Muscle of leg (tissue), 11 donors: ENCODE measurements around the gene ANAPC2. TPM values are rescaled to one million over a fixed set of nuclear protein-coding genes. Genes with fewer than 3 reads are reported as not detected.

Experiments
- DNase-seq: peaks from one replicate; pipeline ENCODE4 v3.0.0; 2013
- H3K27ac ChIP-seq: one replicate; pipeline ENCODE4 v1.5.1; 2013; ENCODE audit warnings: mild to moderate bottlenecking, low read length, control low read depth
- H3K27me3 ChIP-seq: one replicate; pipeline ENCODE4 v1.6.1; 2013; ENCODE audit warnings: low read length; ENCODE audit not compliant: control insufficient read depth, insufficient read depth
- H3K36me3 ChIP-seq: one replicate; pipeline ENCODE4 v1.6.1; 2013; ENCODE audit warnings: low read length; ENCODE audit not compliant: control insufficient read depth, insufficient read depth
- H3K4me1 ChIP-seq: one replicate; pipeline ENCODE4 v1.6.1; 2013; ENCODE audit warnings: low read length; ENCODE audit not compliant: control insufficient read depth, insufficient read depth
- H3K4me3 ChIP-seq: one replicate; pipeline ENCODE4 v1.5.1; 2013; ENCODE audit warnings: low read length, control low read depth
- H3K9me3 ChIP-seq: replicated peaks from 2 replicates; pipeline ENCODE4 v1.6.1; 2013; ENCODE audit warnings: low read depth, low read length; ENCODE audit not compliant: control insufficient read depth
- WGBS: methylation state at CpG from one replicate; pipeline ENCODE4 v1.1.5; 2013; ENCODE audit warnings: missing lambda C conversion rate; ENCODE audit not compliant: insufficient coverage; 5-methylcytosine and 5-hydroxymethylcytosine counted together
- polyA plus RNA-seq, 8 donors: library from polyadenylated mRNA; unstranded; fragments of 120-200 nt; gene quantifications; one replicate each; pipeline versions ENCODE4 v1.2.1 to v1.2.3, GENCODE V29; 2013; ENCODE audit warnings: inconsistent platforms in 1 of 8, low replicate concordance in 1 of 8; ENCODE audit not compliant: insufficient read length in 8 of 8, insufficient read depth in 1 of 8
- total RNA-seq: library from RNA; stranded (reverse); fragments of 120-200 nt; gene quantifications from one replicate; pipeline ENCODE4 v1.2.4, GENCODE V29; 2013

Gene ANAPC2
- total and polyA plus RNA-seq, 9 donors = 20.4 to 41.6 (median 31.1) TPM

DNA sequence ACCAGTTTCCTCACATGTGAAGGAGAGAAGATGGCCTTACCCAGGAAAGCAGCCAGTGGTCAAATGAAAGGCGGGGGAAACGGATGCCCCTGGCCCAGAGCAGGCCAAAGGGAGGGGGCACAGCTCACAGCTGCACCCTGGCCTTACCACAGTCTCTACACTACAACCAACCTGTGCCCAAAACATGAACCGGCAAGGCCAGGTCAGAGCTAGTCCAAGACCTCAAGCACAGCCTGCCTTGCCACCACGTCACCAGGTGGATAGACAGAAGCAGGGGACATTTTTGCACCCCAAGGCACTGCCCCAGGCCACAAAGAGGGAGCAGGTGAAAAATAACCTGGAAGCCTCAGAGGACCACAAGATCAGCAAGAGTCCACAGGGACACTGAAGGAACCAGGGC, 44.9 kb downstream of the ANAPC2 start:
- no peaks in the 10 kb centered on the region for H3K9me3 ChIP-seq
- H3K27me3 ChIP-seq = peaks cover 58% of the 10 kb centered on the region
- H3K27ac ChIP-seq = no peak overlapping the region
- 34% methylated on average over 2 of the region's 4 CpGs for WGBS
- H3K4me1 ChIP-seq = peaks cover 5% of the 10 kb centered on the region
- DNase-seq = no peak
- no peak overlapping the region for H3K4me3 ChIP-seq
- H3K36me3 ChIP-seq = no peaks in the 10 kb centered on the region

GRCh38 chr9:137141976-137142936, 46.1 kb downstream of the ANAPC2 start:
- no peak for DNase-seq
- whole genome bisulfite sequencing = 74% methylated on average over 18 of the region's 24 CpGs
- no peaks in the 10 kb centered on the region for H3K36me3 ChIP-seq
- H3K27me3 ChIP-seq = peaks cover 61% of the 10 kb centered on the region
- H3K4me3 ChIP-seq = no peak overlapping the region
- H3K4me1 ChIP-seq = peaks cover 13% of the 10 kb centered on the region
- no peaks in the 10 kb centered on the region for H3K9me3 ChIP-seq
- H3K27ac ChIP-seq = no peak overlapping the region

GRCh38 chr9:137141050-137141810, 47.1 kb downstream of the ANAPC2 start:
- Histone ChIP-seq H3K36me3 (no peaks in the 10 kb centered on the region), H3K27ac (no peak overlapping the region), H3K4me1 (peaks cover 22% of the 10 kb centered on the region), H3K27me3 (peaks cover 71% of the 10 kb centered on the region), H3K4me3 (no peak overlapping the region), H3K9me3 (no peaks in the 10 kb centered on the region)
- no peak for DNase-seq
- WGBS = 68% methylated on average over 13 of the region's 17 CpGs

DNA sequence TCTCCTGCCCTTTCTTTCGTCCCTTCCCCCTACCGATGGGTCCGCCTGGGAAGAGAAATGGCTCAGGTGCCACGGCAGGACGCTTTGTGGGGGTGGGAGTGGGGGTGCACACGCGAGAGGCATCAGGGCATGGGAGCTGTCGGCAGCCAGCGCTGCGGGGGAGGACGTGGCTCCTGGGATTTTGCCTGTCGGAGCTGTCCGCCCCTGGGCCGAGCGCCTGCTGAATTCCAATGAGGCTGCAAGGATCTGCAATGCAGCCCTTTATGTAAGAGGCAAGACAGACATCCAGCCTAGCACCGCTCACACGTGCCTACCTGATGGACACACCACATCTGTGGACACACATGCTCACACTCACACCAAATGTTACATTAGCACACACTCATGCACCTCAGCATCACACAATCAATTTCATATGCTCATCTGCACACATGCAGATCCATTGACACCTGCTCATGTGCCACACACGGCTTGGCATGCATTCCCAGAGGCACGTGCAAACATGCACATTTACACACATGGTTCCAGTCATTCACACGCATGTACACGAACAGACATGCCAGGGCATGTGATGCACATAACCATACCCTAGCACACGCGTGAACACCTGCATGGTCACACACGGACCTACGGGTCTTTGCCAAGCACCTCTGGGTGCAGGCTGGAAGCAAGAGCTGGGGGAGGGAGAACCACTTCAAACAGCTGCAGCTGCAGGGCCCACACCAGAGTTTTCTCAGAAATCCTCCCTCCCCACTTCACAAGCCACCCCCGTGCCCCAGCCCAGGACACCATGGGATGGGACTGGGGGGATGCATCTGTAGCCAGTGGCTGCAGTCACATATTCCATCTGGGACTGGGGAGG, 48.0 kb downstream of the ANAPC2 start:
- H3K36me3 ChIP-seq = no peaks in the 10 kb centered on the region
- no peak overlapping the region for H3K27ac ChIP-seq
- DNase-seq = no peak
- WGBS = 47% methylated on average over 19 of the region's 26 CpGs
- H3K4me1 ChIP-seq = peaks cover 22% of the 10 kb centered on the region
- H3K4me3 ChIP-seq = no peak overlapping the region
- no peaks in the 10 kb centered on the region for H3K9me3 ChIP-seq
- peaks cover 77% of the 10 kb centered on the region for H3K27me3 ChIP-seq

- DNase-seq = no peak
- 21% methylated on average over 35 of the region's 37 CpGs for WGBS
- H3K4me3 ChIP-seq = no peak overlapping the region
- H3K9me3 ChIP-seq = no peaks in the 10 kb centered on the region
- no peak overlapping the region for H3K27ac ChIP-seq
- H3K36me3 ChIP-seq = no peaks in the 10 kb centered on the region
- peaks cover 22% of the 10 kb centered on the region for H3K4me1 ChIP-seq
- H3K27me3 ChIP-seq = peaks cover 77% of the 10 kb centered on the region
Measured at GRCh38 chr9:137139468-137140150, 48.8 kb downstream of the ANAPC2 start.

DNA sequence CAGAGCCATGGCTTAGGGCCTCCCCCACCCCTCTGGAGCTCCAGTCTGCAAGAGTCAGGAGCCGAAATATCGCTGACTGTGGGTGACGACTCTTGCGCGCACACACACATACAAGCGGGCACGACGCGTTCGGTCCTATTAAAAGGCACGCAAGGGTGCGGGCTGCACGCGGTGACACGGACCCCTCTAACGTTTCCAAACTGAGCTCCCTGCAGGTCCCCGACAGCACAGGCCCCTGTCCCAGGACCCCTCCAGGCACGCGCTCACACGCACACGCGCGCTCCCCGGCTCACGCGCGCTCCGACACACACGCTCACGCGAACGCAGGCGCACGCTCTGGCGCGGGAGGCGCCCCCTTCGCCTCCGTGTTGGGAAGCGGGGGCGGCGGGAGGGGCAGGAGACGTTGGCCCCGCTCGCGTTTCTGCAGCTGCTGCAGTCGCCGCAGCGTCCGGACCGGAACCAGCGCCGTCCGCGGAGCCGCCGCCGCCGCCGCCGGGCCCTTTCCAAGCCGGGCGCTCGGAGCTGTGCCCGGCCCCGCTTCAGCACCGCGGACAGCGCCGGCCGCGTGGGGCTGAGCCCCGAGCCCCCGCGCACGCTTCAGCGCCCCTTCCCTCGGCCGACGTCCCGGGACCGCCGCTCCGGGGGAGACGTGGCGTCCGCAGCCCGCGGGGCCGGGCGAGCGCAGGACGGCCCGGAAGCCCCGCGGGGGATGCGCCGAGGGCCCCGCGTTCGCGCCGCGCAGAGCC, 49.5 kb downstream of the ANAPC2 start, which contains the start of gene GRIN1:
GRIN1 (plus strand) TSS at position 433 of the 746 bp plus-strand sequence. CDS start 333 bp downstream, outside the sequence.
- Histone ChIP-seq H3K4me3 (no peak within 1 kb of the TSS), H3K4me1 (peaks cover 22% of the 10 kb centered on the region), H3K9me3 (no peaks in the 10 kb centered on the region), H3K27ac (no peak within 1 kb of the TSS), H3K27me3 (peaks cover 76% of the 10 kb centered on the region), H3K36me3 (no peaks in the 10 kb centered on the region)
- DNase-seq = peak; percentile 62
- WGBS = 4% methylated on average over 104 of the region's 104 CpGs

DNA sequence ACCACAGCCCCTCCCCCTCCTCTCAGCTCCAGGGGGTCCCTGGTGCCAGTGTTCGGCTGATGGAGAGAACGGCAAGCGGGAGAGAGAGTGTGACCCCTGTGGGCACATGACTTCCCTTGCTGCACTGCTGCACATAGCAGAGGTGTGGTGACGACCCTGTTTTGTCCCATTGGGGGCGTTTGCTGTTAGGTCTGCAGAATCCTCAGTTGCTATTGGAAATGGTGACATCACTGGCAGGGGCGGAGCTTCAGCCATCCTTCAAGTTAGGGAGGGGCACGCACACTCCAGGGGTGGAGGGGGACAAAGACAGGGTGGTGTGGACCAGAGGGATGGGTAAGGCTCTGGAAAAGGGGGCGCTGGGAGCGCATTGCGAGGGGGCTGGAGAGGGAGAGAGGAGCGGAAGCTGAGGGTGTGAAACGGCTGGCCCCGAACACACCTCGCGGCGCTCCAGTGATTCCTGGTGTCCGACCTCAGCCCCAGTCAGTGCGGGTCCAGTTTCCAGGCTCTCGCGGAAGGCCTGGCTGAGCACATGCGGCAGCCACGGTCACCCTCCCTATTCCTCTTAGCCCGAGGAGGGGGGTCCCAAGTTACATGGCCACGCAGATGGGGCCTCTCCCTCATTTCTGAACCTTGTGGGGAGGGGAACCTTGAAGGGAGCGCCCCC, 50.2 kb downstream of the ANAPC2 start:
- no peak for DNase-seq
- 3% methylated on average over 15 of the region's 25 CpGs for WGBS
- Histone ChIP-seq H3K27me3 (peaks cover 70% of the 10 kb centered on the region), H3K36me3 (no peaks in the 10 kb centered on the region), H3K4me1 (peaks cover 22% of the 10 kb centered on the region), H3K9me3 (no peaks in the 10 kb centered on the region), H3K4me3 (no peak overlapping the region), H3K27ac (no peak overlapping the region)

DNA sequence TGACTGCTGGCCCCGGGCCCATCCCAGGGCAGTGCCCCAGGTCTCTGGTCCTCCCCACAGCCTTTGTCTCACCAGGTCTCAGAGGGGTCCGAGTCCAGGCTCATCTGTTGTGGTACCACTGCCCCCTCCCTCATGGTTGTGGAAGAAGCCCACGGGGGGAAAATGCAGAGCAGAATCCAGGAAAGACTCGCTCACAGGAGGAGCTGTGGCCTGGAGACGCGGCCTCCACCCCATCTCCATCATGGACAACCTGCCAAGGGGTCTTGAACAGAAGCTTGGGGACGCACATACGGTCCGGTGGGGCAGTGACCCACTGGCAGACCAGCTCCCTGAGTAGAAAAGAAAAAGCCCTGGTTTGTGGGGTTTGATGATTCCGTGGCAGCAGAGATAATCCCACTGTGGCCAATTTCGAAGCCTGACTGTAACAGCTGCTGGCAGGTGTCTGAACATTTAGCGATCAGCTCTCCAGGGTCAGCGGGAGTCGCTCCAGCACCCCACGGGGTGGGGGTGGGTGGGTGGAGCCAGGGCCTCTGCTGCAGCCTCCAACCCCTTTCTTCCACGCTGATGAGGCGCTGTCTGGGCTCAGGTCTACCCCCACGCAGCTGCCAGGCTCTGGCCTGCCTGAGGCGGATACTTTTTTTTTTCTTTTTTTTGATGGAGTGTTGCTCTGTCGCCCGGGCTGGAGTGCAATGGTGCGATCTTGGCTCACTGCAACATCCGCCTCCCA, 51.3 kb downstream of the ANAPC2 start:
- no peaks in the 10 kb centered on the region for H3K9me3 ChIP-seq
- peaks cover 22% of the 10 kb centered on the region for H3K4me1 ChIP-seq
- H3K27ac ChIP-seq = no peak overlapping the region
- peaks cover 65% of the 10 kb centered on the region for H3K27me3 ChIP-seq
- H3K4me3 ChIP-seq = no peak overlapping the region
- DNase-seq = no peak
- no peaks in the 10 kb centered on the region for H3K36me3 ChIP-seq
- 60% methylated on average over 10 of the region's 23 CpGs for WGBS
